HUDEP-2 (cell line): Measurements from ENCODE around the gene PDE4B.
"Not testable (repeated sequence)": the region's sequence is repeated elsewhere in the genome, so short reads cannot be mapped to it uniquely, and the experiment has no call there.

ENCODE experiments used
- DNase-seq, 76 experiments: peaks; one replicate each; lab custom pipeline; 2025; ENCODE audit not compliant: unreplicated experiment in 76 of 76; lab: John Stamatoyannopoulos, UW

PDE4B gene

DNA sequence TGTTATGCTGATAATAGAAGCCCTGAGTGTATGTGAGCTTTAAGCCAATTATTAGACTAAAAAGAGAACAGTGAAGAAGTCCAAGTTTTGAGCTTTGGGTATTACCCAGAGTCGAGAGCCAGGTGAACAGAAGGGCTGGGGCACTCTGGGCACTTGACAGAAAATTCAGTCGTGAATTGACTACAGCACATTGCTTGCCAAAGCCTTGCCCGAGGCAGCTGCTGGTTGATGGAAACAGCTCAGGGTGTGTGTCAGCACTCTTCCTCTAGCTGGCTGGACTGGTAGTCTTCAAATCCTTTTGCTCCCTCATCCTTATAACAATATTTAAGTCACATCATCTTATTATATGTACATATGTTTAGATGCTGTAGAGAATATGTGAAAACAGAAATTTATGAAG is 21.3 kb downstream of the PDE4B start:
- DNase-seq = no peak

GRCh38 chr1:65814752-65815151 is 22.1 kb downstream of the PDE4B start:
- no peak for DNase-seq

- DNase-seq = no peak
These were observed 25.2 kb downstream of the PDE4B start for GRCh38 chr1:65817891-65818290.

DNA sequence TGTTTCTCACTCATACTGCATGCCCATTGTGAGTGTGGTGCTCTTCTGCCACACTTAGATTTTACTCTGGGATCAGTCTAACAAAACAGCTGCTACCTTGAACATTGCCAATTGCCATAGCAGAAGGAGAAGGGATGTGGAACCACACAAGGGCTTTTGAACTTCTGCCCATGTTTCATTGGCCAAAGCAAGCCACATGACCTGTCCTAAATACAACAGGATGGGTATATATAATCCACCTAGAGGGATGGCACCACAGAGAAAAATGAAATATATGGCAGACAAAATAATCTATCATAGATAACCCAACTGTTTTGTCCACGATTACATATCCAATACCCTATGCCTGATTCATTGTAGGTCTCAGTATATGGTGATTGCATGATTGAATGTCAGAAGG is 26.3 kb downstream of the PDE4B start:
- no peak for DNase-seq

DNA sequence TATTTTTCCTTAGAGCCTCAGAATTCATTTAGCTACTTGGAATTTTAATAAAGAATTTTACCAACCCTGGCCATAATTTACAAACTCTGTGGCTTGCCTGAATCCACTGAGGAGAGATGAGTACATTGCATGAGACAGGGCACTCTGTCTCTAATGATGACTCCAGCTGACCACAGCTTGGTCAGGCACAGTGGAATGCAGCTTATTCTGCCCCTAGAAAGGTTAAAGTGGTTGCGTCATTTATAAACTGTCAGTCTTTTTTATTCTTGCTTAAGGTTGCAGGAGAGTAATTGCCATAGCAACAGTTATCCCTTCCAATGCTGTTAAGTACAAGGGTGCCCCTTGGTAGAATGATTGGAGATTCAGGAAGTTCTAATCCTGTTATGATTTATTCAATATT is 28.3 kb downstream of the PDE4B start:
- no peak for DNase-seq

DNA sequence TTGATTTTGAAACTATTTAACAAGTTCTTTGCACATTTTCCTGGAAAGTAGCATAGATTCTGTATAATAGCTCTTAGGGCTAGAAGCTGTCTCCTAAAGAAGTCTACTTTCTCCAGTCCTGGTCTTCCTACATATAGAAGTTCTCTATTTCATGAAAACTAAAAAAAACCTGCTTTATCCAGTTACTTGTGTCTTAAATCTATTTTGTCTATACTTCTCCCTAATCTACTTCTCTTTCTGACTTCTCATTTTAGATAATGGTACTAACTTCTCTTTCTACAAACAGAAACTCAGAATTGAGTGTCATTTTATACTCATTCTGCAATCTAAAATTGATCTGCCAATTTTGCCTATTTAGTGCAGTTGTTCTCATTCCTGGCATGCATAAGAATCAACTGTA is 28.7 kb downstream of the PDE4B start:
- DNase-seq = no peak

DNA sequence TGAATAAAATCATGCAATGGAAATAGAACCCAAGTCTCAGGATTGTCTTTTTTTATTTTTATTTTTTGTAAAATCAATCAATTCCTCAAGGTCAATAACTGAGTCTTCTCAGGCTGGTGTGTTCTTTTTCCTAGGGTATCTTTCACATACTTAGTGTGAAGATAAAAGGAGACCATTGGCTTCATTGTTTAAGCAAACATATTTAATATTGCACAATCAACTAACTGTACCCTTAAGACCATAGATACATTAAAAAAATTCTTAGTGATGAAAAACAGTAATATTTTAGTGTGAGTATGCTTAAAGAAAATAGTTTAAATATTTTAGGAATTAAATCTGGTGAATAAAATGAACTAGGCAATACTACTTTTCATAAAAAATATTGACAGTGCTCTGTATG is 31.4 kb downstream of the PDE4B start:
- no peak for DNase-seq

DNA sequence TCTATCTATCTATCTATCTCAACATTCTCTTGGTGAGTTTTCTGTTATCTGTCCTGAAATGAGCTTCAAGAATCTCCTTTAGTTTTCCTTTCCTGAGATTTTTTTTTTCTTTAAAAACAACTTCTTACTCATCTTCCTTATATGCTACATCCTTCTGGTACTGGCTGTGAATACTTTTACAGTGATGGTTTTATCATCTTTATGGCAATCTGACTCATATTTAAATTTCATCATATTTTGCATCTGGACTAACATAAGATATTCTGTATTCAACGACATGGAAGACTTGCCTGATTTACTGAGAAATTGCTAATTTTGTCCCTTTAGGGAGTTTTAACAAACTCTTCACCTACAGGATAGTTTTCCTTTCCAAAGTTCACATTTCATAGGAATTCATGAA is 33.0 kb downstream of the PDE4B start:
- DNase-seq = no peak

DNA sequence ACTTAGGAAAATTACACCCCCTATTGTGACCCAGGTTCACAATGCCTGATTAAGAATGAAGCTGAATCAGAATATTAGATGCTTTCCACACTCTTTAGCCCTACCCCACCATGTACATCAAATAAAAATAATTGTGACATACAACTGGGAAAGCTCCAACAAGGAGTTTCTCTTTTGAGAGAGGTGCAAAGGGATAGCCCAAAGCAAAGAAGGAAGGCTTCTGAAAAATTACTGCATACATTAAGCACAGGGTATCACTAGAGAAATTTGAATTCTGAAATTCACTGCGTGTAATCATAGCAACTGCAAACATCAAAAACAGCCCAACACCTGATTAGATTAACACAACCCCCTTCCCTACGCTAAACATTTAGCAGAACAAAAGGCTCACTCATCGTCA is 34.1 kb downstream of the PDE4B start:
- no peak for DNase-seq

DNA sequence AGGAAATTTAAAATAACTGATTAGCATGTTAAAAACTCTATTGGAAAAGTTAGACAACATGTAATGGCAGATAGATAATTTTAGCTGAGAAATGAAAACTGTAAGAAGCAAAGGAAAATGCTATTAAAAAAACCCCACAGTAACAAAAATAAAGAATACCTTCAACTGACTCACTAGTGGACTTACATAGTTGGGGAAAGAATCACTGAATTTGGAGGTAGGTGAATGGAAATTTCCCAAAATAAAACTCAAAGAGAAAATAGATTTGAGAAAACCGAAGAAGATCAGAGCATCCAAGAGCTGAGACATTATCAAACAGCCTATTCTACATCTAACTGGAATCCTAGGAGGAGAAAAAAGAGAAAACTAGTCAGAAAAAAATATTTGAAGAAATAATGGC is 34.7 kb downstream of the PDE4B start:
- no peak for DNase-seq

- DNase-seq = no peak
These were observed 37.6 kb downstream of the PDE4B start for GRCh38 chr1:65830306-65830705.

DNA sequence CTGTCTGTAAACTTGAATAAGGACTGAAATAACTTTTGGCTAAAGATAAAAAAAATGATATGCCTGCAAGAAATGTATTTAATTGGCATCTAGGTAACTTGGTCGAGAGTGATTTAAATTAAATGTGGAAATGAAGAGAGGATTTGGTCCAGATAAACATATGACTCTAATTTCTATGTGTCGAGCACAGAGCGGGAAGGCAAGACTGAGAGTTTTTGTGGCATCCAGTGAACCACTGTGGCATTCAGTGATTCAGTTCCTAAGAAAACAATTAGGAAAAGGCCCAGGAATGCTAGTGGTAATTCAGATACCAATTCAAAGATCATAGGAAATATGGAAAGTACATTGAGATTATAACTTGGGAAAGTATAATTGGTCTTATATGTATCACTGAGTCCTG is 39.6 kb downstream of the PDE4B start:
- DNase-seq = no peak

DNA sequence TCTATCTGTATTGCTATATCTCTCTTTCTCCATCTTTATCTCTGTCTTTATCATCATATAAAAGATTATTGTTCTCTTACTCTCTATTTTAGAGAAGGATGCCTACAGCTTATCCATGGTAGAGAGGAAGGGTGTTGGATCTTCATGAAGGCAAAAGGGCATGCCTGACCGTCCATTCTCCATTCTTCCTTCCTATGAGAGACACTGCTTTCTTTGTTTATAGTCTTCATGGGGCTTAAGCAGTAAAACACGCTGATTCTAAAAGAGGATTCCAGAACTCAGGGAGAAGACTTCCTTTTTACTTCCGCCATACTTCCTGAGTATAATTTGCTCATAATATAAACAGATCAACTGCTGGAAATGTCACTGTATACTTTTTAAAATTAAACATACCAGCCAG is 44.0 kb downstream of the PDE4B start:
- DNase-seq = no peak

DNA sequence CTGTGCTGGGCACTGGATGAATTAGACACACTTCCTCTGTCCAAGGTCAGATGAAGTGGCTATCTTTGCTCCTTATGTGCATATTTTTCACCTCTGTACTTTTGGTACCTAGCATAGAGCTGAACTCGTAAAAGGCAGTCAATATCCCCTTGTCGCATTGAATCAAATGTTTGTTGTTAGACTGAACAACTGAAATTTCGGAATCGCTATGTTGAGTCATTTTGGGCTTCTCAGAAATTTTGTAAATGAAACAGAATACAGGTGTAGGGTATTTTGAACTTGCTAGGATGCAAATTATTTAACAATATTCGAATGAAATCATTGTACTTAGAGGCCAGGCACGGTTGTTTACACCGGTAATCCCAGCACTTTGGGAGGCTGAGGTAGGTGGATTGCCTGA is 48.0 kb downstream of the PDE4B start:
- DNase-seq = no peak

DNA sequence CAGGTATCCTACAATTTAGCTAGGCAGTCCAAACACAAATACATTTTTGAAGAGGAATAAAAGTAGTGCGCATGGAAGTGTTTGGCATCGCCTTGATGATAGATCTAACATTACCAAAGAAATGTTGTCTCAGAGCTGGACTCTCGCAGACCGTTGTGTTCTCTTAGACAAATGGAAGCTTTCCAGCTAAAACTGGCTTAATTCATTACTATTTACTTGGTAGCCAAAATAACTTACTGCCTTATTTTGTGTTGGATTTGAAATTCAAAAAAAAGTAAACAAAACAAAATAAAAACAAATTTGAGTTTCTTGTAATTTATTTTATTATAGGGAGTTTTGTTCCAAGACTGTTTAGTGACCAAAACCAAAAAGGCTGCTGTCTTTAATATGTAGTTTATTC is 51.6 kb downstream of the PDE4B start:
- DNase-seq = no peak

- DNase-seq = no peak
These were observed 52.3 kb downstream of the PDE4B start for GRCh38 chr1:65844821-65845534.

DNA sequence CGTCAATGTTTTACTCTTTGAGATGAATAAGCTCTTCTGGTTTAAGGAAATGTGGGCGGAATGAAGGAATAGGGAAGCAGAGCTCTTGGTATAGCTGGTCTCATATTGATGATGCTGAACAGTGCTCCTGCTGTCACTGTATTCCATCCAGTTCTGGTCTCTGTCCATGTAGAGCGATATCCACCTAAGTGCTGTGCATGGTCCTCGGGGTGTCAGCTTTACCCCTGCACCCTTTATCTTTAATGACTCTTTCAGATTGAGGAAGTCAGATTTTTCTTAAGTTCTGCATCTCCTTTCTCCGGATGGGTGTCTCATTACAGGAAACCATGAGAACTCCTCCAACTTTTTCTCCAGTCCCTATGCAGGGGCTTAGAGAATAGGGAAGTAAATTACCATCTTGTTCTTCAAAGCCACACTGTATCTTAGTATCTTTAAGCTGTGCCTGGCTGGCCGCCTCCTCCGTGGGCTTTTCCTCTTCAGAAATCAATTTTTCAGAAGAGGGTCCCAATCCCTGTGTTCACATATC is 52.9 kb downstream of the PDE4B start:
- DNase-seq = no peak

GRCh38 chr1:65846866-65847265 is 54.2 kb downstream of the PDE4B start:
- DNase-seq = no peak

DNA sequence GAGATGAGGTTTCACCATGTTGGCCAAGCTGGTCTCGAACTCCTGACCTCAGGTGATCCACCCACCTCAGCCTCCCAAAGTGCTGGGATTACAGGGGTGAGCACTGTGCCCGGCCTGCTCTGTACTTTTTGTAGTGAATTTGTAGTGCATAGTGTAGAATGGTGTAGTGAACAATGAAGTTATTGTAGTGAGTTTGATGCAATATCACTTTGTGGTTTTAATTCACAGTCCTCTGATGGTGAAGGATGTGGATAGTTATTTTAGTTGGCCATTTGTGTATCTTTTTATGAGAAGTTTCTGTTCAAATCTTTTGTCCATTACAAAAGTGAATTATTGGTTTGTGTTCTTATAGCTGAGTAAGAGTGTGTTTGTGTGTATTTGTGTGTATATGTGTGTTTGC is 57.6 kb downstream of the PDE4B start:
- DNase-seq = no peak

- not testable (repeated sequence) for DNase-seq
These were observed 63.9 kb downstream of the PDE4B start for GRCh38 chr1:65856591-65856990.

GRCh38 chr1:65866439-65866838 is 73.7 kb downstream of the PDE4B start:
- DNase-seq = no peak

GRCh38 chr1:65872301-65872700 is 79.6 kb downstream of the PDE4B start:
- DNase-seq = no peak

- DNase-seq = not testable (repeated sequence)
These were observed 85.6 kb downstream of the PDE4B start for GRCh38 chr1:65878342-65878741.
